Activated T-helper 2 cell treated with anti-CD3 and anti-CD28 coated beads, Interferon-gamma antibody, Interleukin-2, Interleukin-4, amounts not matched to agents 10 μg/mL and 5 μg/mL and 100 μg/mL, durations not matched to agents 14 hours and 24 hours and 36 hours (primary cell): ENCODE data around the gene WHAMM. TPM values are rescaled to one million over a fixed set of nuclear protein-coding genes. Genes with fewer than 3 reads are reported as not detected.

ENCODE experiments used
- total RNA-seq: library from RNA; stranded (reverse); gene quantifications from 2 replicates; pipeline ENCODE4 v1.2.3, GENCODE V29; 2022

Gene WHAMM
- total RNA-seq, 1 donor from 2014 or later: 4.2 TPM

Other genes with a start within 250 kb of the WHAMM start
- not detected in 2 replicates for gene CPEB1, start 162.3 kb upstream of the WHAMM start, total RNA-seq
- gene AP3B2, start 99.8 kb upstream of the WHAMM start, total RNA-seq: not detected in 2 replicates
- not detected in 2 replicates for gene FSD2, start 3.6 kb upstream of the WHAMM start, total RNA-seq
- gene HOMER2, start 143.1 kb downstream of the WHAMM start, total RNA-seq: 66.1 and 73.3 TPM in 2 replicates
- 21.2 and 22.7 TPM in 2 replicates for gene RAMAC, start 176.6 kb downstream of the WHAMM start, total RNA-seq
- 22.1 and 24.4 TPM in 2 replicates for gene C15orf40, start 202.0 kb downstream of the WHAMM start, total RNA-seq